ENCODE results near the gene FKBP5.

Gene FKBP5

DNA sequence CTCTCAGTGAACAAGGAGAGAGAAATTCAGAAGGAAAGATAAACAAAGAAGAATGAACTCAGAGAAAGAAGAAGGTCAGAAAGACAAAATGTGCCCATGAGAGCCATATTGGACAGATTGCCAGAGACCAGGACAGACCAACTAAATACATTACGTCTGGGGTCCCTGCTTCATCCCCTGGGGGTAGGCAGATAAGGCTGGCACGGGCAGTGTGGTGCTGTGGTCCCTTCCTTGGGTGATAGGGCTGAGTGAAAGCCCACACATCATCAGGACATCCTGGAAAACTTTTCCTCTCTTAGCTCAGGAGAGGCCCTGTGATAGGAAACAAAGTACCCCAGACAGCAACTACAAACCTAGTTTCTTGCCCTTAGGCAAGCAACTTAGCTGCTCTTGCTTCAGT, 34.9 kb upstream of the FKBP5 start:
- TF ChIP-seq, protein P1, sequence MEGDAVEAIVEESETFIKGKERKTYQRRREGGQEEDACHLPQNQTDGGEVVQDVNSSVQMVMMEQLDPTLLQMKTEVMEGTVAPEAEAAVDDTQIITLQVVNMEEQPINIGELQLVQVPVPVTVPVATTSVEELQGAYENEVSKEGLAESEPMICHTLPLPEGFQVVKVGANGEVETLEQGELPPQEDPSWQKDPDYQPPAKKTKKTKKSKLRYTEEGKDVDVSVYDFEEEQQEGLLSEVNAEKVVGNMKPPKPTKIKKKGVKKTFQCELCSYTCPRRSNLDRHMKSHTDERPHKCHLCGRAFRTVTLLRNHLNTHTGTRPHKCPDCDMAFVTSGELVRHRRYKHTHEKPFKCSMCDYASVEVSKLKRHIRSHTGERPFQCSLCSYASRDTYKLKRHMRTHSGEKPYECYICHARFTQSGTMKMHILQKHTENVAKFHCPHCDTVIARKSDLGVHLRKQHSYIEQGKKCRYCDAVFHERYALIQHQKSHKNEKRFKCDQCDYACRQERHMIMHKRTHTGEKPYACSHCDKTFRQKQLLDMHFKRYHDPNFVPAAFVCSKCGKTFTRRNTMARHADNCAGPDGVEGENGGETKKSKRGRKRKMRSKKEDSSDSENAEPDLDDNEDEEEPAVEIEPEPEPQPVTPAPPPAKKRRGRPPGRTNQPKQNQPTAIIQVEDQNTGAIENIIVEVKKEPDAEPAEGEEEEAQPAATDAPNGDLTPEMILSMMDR (IDR thresholded peaks at IDR 0.05; ENCODE audit: control insufficient read depth, extremely low read depth, insufficient read depth): no peak
- no peak overlapping the region for H3K4me3 ChIP-seq (ENCODE audit: low read depth, low read length)
- no peak for DNase-seq (ENCODE audit: low read depth)

DNA sequence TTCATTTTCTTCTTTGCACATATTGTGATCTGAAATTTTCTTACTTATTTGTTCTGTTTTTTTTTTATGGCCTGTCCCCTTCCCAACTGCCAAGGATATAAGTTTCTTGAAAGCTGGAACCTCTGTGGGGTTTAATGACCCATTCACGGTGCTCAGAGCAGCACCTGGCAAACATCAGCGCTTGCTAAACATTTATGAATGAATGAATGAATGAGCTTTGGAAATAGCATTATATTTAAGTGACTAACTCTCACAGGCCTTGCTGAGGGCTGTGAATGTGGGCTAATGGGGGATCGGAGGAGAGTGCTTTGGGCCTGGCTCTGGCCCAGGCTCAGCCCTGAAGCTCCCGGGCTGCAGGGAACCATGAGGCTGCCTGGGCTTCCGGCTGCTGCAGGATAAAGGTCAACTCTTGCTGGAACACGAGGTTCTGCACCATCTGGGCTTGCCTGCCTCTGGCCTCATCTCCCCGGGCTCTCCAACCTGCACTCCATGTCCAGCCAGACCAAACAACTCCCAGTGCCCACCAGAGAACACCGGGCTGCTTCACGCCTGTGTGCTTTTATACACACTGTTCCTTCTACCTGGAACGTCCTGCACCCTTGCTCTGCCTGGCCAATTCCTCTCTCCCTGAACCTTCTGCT, 33.5 kb upstream of the FKBP5 start:
- no peak overlapping the region for H3K4me3 ChIP-seq (ENCODE audit: low read depth, low read length)
- DNase-seq (ENCODE audit: low read depth): peak; percentile 63
- TF ChIP-seq, protein P1 (IDR thresholded peaks at IDR 0.05; ENCODE audit: control insufficient read depth, extremely low read depth, insufficient read depth): no peak

GRCh38 chr6:35719830-35720733, 31.4 kb upstream of the FKBP5 start:
- no peak overlapping the region for H3K4me3 ChIP-seq (ENCODE audit: low read depth, low read length)
- DNase-seq (ENCODE audit: low read depth): no peak
- TF ChIP-seq, protein P1 (IDR thresholded peaks at IDR 0.05; ENCODE audit: control insufficient read depth, extremely low read depth, insufficient read depth): no peak

- H3K4me3 ChIP-seq (ENCODE audit: low read depth, low read length): no peak overlapping the region
- TF ChIP-seq, protein P1 (IDR thresholded peaks at IDR 0.05; ENCODE audit: control insufficient read depth, extremely low read depth, insufficient read depth): no peak
- no peak for DNase-seq (ENCODE audit: low read depth)
These were observed 30.7 kb upstream of the FKBP5 start for GRCh38 chr6:35719404-35719829.

DNA sequence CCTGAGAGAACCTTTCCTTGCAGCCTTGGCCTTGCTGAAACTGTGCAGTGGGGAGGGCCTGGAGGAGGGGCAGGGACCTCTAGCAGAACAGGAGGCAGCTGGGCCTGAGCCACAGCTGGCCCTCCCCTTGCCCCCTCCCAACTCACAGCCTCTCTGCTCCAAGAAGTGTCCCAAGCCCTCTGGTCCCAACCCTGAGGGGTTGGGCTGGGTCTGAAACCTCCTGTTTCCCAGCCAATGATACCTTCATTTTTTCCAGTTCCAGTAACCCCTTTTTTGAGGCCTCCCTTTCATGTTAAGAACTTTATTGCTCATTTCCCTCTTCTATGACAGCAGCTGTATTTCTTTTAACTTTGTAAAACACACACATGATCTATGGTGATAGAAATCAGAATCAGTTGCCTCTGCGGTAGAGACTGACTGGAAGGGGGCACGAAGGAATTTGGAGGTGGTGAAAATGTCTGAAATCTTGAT, 30.2 kb upstream of the FKBP5 start:
- TF ChIP-seq, protein P1 (IDR thresholded peaks at IDR 0.05; ENCODE audit: control insufficient read depth, extremely low read depth, insufficient read depth): no peak
- no peak overlapping the region for H3K4me3 ChIP-seq (ENCODE audit: low read depth, low read length)
- DNase-seq (ENCODE audit: low read depth): no peak

- no peak for DNase-seq (ENCODE audit: low read depth)
- H3K4me3 ChIP-seq (ENCODE audit: low read depth, low read length): no peak overlapping the region
- TF ChIP-seq, protein P1 (IDR thresholded peaks at IDR 0.05; ENCODE audit: control insufficient read depth, extremely low read depth, insufficient read depth): no peak
These were observed 29.6 kb upstream of the FKBP5 start for GRCh38 chr6:35718375-35718736.
